PC-3 (cell line): ENCODE data around the gene FAM181B. TPM values are rescaled to one million over a fixed set of nuclear protein-coding genes. Genes with fewer than 3 reads are reported as not detected.
A peak's percentile ranks its signal among the peaks of the same experiment; 100 is the strongest.

Experiments
- ATAC-seq: fragments of 200-7000 bp; cut with Tn5 transposase; 2 replicates; pipeline ENCODE4 v1.9.1; 2020; ENCODE audit warnings: mild to moderate bottlenecking, moderate library complexity
- BruUV-seq: library from RNA; stranded (reverse); fragments of 400-500 nt; replicated peaks from 2 replicates; lab custom pipeline; 2021; lab: Mats Ljungman, UMichigan
- CTCF ChIA-PET: fragments of 300-600 bp; sonication (Branson Sonifier 250); formaldehyde crosslinking; loops from one replicate; lab custom pipeline; 2022; ENCODE audit warnings: antibody characterized with exemption; lab: Charles Lee
- POLR2A ChIA-PET: fragments of 300-600 bp; sonication (Branson Sonifier 250); formaldehyde crosslinking; loops from one replicate; lab custom pipeline; 2022; ENCODE audit warnings: antibody characterized with exemption; ENCODE audit not compliant: unreplicated experiment; lab: Charles Lee
- DNase-seq: peaks from one replicate; pipeline ENCODE4 v3.0.0-alpha.2; 2015
- H2AFZ ChIP-seq: fragments of 300-600 bp; sonication (generic); 2 replicates; pipeline ENCODE4 v1.6.0; 2016; ENCODE audit warnings: antibody characterized with exemption, low read length
- H3F3A ChIP-seq: fragments of 300-600 bp; sonication (generic); one replicate; pipeline ENCODE4 v1.6.0; 2017; ENCODE audit warnings: antibody characterized with exemption, low read length, control low read depth, mild to moderate bottlenecking; ENCODE audit not compliant: unreplicated experiment
- H3K27ac ChIP-seq: fragments of 300-600 bp; sonication (generic); 2 replicates; pipeline ENCODE4 v1.5.1; 2016; ENCODE audit warnings: mild to moderate bottlenecking, low read length
- H3K27me3 ChIP-seq: fragments of 300-600 bp; sonication (generic); 2 replicates; pipeline ENCODE4 v1.6.1; 2016; ENCODE audit warnings: low read length, mixed read lengths
- H3K36me3 ChIP-seq: fragments of 300-600 bp; sonication (generic); 2 replicates; pipeline ENCODE4 v1.6.1; 2016; ENCODE audit warnings: low read depth, mixed run types, low read length, mixed read lengths
- H3K4me1 ChIP-seq: fragments of 300-600 bp; sonication (generic); 2 replicates; pipeline ENCODE4 v1.5.1; 2016; ENCODE audit warnings: low read length; ENCODE audit not compliant: insufficient read depth
- H3K4me2 ChIP-seq: fragments of 300-600 bp; sonication (generic); 2 replicates; pipeline ENCODE4 v1.6.0; 2016; ENCODE audit warnings: low read length
- H3K4me3 ChIP-seq: fragments of 300-600 bp; sonication (generic); 2 replicates; pipeline ENCODE4 v1.5.1; 2016; ENCODE audit warnings: mild to moderate bottlenecking, low read length, mixed read lengths
- H3K79me2 ChIP-seq: fragments of 300-600 bp; sonication (generic); 2 replicates; pipeline ENCODE4 v1.6.1; 2017; ENCODE audit warnings: low read length, mixed read lengths
- H3K9ac ChIP-seq: fragments of 300-600 bp; sonication (generic); 2 replicates; pipeline ENCODE4 v1.6.0; 2016; ENCODE audit warnings: mild to moderate bottlenecking, low read length
- H3K9me2 ChIP-seq: fragments of 300-600 bp; sonication (generic); replicated peaks from 2 replicates; pipeline ENCODE4 v1.6.1; 2016; ENCODE audit warnings: mixed run types, low read length, mixed read lengths
- H3K9me3 ChIP-seq: fragments of 300-600 bp; sonication (generic); 2 replicates; pipeline ENCODE4 v1.6.1; 2016; ENCODE audit warnings: low read length, mixed read lengths
- H4K20me1 ChIP-seq: fragments of 300-600 bp; sonication (generic); 2 replicates; pipeline ENCODE4 v1.6.1; 2016; ENCODE audit warnings: low read length, mixed read lengths
- EZH2 ChIP-seq: fragments of 300-600 bp; sonication (generic); IDR thresholded peaks from one replicate; pipeline ENCODE4 v1.6.1; 2017; ENCODE audit warnings: antibody characterized with exemption, mild to moderate bottlenecking, low read length; ENCODE audit not compliant: unreplicated experiment
- EZH2phosphoT487 ChIP-seq: fragments of 300-600 bp; sonication (generic); IDR thresholded peaks from 2 replicates; pipeline ENCODE4 v1.6.1; 2018; ENCODE audit warnings: mild to moderate bottlenecking, antibody characterized with exemption, low read length, borderline replicate concordance
- intact Hi-C: fragments of 100-400 bp; cut with micrococcal nuclease; formaldehyde crosslinking; loops from 2 replicates; pipeline ENCODE4 v1.9.0; 2023
- total RNA-seq: library from RNA; depleted of rRNA; stranded (reverse); fragments of >200 nt; gene quantifications from 2 replicates; pipeline ENCODE4 v1.2.3, GENCODE V29; 2014
- TF ChIP-seq, protein P1 (sequence below): fragments of 300-600 bp; sonication (generic); conservative IDR thresholded peaks from 2 replicates; pipeline ENCODE4 v1.5.1; 2017; ENCODE audit warnings: antibody characterized with exemption, low read depth, mild to moderate bottlenecking, low read length

The FAM181B gene
- total RNA-seq, 1 experiment from 2014 or later: not detected

DNA sequence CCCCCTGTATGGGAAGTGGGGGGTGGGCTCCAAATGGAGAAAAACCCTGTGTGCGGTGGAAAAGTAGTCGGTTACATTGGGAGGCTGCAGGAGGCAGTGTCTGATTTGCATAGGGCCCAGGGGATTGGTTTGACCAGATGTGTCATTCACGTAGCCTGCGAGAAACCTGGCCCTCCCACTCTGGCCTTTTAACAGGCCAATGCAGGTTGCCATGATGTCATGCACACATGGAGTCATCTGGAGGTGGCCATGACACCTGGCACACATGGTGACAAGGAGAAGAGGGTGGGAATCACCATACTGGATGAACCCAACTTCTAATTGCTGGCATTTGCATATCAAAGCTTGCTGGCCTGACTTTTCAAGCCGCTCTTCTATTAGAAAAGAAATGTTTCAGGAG is 50.6 kb downstream of the FAM181B start:
- Histone ChIP-seq H3K79me2 (no peaks in the 10 kb centered on the region), H3K9ac (no peak overlapping the region), H3F3A (no peaks in the 10 kb centered on the region), H3K9me2 (no peaks in the 10 kb centered on the region), H3K9me3 (no peaks in the 10 kb centered on the region), H3K4me2 (peak overlapping the region; percentile 68; the same call in 1 of the 2 replicates), H3K27me3 (peaks cover 15% of the 10 kb centered on the region; the same call in 1 of the 2 replicates), H3K36me3 (no peaks in the 10 kb centered on the region), H3K4me1 (peaks cover 26% of the 10 kb centered on the region), H4K20me1 (no peaks in the 10 kb centered on the region), H3K4me3 (no peak overlapping the region), H3K27ac (no peak overlapping the region), H2AFZ (peak overlapping the region; percentile 76; the same call in 1 of the 2 replicates)
- BruUV-seq: no TSS peak
- DNase-seq: no peak
- TF ChIP-seq, protein P1, sequence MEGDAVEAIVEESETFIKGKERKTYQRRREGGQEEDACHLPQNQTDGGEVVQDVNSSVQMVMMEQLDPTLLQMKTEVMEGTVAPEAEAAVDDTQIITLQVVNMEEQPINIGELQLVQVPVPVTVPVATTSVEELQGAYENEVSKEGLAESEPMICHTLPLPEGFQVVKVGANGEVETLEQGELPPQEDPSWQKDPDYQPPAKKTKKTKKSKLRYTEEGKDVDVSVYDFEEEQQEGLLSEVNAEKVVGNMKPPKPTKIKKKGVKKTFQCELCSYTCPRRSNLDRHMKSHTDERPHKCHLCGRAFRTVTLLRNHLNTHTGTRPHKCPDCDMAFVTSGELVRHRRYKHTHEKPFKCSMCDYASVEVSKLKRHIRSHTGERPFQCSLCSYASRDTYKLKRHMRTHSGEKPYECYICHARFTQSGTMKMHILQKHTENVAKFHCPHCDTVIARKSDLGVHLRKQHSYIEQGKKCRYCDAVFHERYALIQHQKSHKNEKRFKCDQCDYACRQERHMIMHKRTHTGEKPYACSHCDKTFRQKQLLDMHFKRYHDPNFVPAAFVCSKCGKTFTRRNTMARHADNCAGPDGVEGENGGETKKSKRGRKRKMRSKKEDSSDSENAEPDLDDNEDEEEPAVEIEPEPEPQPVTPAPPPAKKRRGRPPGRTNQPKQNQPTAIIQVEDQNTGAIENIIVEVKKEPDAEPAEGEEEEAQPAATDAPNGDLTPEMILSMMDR: no peak
- no peak for TF ChIP-seq EZH2phosphoT487
- TF ChIP-seq EZH2: no peak
- ATAC-seq: no peak
- POLR2A ChIA-PET: no interaction called here
- CTCF ChIA-PET: interaction anchor here (1.0 to 1.9 kb wide), 2 partner anchors 11 to 13 kb away, joined by 3 to 9 read pairs; no protein-coding TSS in a partner anchor
- intact Hi-C loops: loop anchor here (5.0 kb wide), 1 partner anchor 1139 kb away; no protein-coding TSS in a partner anchor

GRCh38 chr11:82682003-82682751 is 51.5 kb downstream of the FAM181B start:
- Histone ChIP-seq H3K4me3 (peak overlapping the region; percentile 42; the same call in 1 of the 2 replicates), H2AFZ (peak overlapping the region; percentile 76), H3K4me2 (peak overlapping the region; percentile 68), H3K9me2 (no peaks in the 10 kb centered on the region), H3K27me3 (peaks cover 12% of the 10 kb centered on the region; the same call in 1 of the 2 replicates), H4K20me1 (no peaks in the 10 kb centered on the region), H3K27ac (peak overlapping the region; percentile 25; the same call in 1 of the 2 replicates), H3F3A (no peaks in the 10 kb centered on the region), H3K9ac (no peak overlapping the region), H3K9me3 (no peaks in the 10 kb centered on the region), H3K79me2 (no peaks in the 10 kb centered on the region), H3K36me3 (no peaks in the 10 kb centered on the region), H3K4me1 (peaks cover 26% of the 10 kb centered on the region)
- intact Hi-C loops: loop anchor here (1.0 to 5.0 kb wide), 3 partner anchors 13 to 1140 kb away; no protein-coding TSS in a partner anchor
- DNase-seq (peak; percentile 92), ATAC-seq (peak; percentile 89)
- BruUV-seq: no TSS peak
- ChIA-PET CTCF (interaction anchor here (1.0 to 1.9 kb wide), 2 partner anchors 12 to 13 kb away, joined by 3 to 9 read pairs; no protein-coding TSS in a partner anchor), POLR2A (no interaction called here)
- TF ChIP-seq, protein P1: peak; percentile 90
- TF ChIP-seq EZH2: no peak
